Fibroblast of gingiva (primary cell): Measurements from ENCODE around the gene TEX26.

Experiments
- DNase-seq: peaks from one replicate; pipeline ENCODE4 v3.0.0-alpha.2; 2011; ENCODE audit warnings: low read depth

The TEX26 gene

GRCh38 chr13:30932481-30933353, at the start of gene TEX26:
Gene TEX26, plus strand, starts transcription at chr13:30932656. Its CDS starts 60 bp downstream, at chr13:30932716.
- DNase-seq = no peak

- DNase-seq = no peak
Observed at GRCh38 chr13:30882996-30883766, 49.3 kb upstream of the TEX26 start.

- DNase-seq = no peak
Observed at GRCh38 chr13:30884543-30884942, 47.9 kb upstream of the TEX26 start.

- DNase-seq = no peak
Observed at GRCh38 chr13:30889196-30889690, 43.2 kb upstream of the TEX26 start.

GRCh38 chr13:30892966-30893365, 39.5 kb upstream of the TEX26 start:
- peak; percentile 26 for DNase-seq

- peak; percentile 95 for DNase-seq
Observed at GRCh38 chr13:30895773-30896172, 36.7 kb upstream of the TEX26 start.

- DNase-seq = no peak
Observed at GRCh38 chr13:30898070-30898469, 34.4 kb upstream of the TEX26 start.

- DNase-seq = peak; percentile 97
Observed at GRCh38 chr13:30898678-30899241, 33.7 kb upstream of the TEX26 start.

GRCh38 chr13:30900436-30900835, 32.0 kb upstream of the TEX26 start:
- DNase-seq = no peak

- DNase-seq = no peak
Observed at GRCh38 chr13:30900952-30901749, 31.3 kb upstream of the TEX26 start.

- no peak for DNase-seq
Observed at GRCh38 chr13:30904043-30904442, 28.4 kb upstream of the TEX26 start.

GRCh38 chr13:30905932-30906383, 26.5 kb upstream of the TEX26 start, which contains the start of gene MEDAG:
Gene MEDAG, plus strand, starts transcription at chr13:30906271. Its CDS starts 245 bp downstream, at chr13:30906516.
- peak; percentile 54 for DNase-seq

- DNase-seq = no peak
Observed at GRCh38 chr13:30906411-30907051, 25.9 kb upstream of the TEX26 start.

GRCh38 chr13:30907121-30907861, 25.2 kb upstream of the TEX26 start:
- DNase-seq = peak; percentile 46

GRCh38 chr13:30908416-30908980, 24.0 kb upstream of the TEX26 start:
- peak; percentile 18 for DNase-seq

- no peak for DNase-seq
Observed at GRCh38 chr13:30910676-30911075, 21.8 kb upstream of the TEX26 start.

GRCh38 chr13:30915691-30916541, 16.5 kb upstream of the TEX26 start:
- no peak for DNase-seq

- DNase-seq = no peak
Observed at GRCh38 chr13:30916991-30917390, 15.5 kb upstream of the TEX26 start.
